Measurements from ENCODE around the gene TMPRSS3. TPM values are rescaled to one million over a fixed set of nuclear protein-coding genes. Genes with fewer than 3 reads are reported as not detected.

TMPRSS3 gene
- total and polyA plus RNA-seq, 9 of the 15 experiments (the other 6 are each of a cell fraction or from before 2014, with no cell fraction given): 0.07 TPM; not detected in 8

GRCh38 chr21:42425591-42425990 is 29.7 kb upstream of the TMPRSS3 start (continued):
- no peak for TF ChIP-seq NR2C1 (IDR thresholded peaks at IDR 0.05)
- TF ChIP-seq NR2C1 (tag; IDR thresholded peaks at IDR 0.05): no peak
- TF ChIP-seq SIN3B (IDR thresholded peaks at IDR 0.05; ENCODE audit: low read depth): no peak
- no peak for TF ChIP-seq MTA2 (IDR thresholded peaks at IDR 0.05; ENCODE audit: low read depth)

GRCh38 chr21:42424914-42425541 is 29.2 kb upstream of the TMPRSS3 start:
- DNase-seq (ENCODE audit: extremely low read depth in 1 of 4, low spot score in 3 of 4) (no peak), FAIRE-seq (no peak), ATAC-seq (0 out of 3 replicates have a peak, but pooled peaks have one; percentile 19)
- CTCF ChIA-PET (ENCODE audit: low intra/inter-chr PET ratio): no interaction called here
- no peaks in the 10 kb centered on the region for H3K36me3 ChIP-seq (ENCODE audit: control insufficient read depth, insufficient read depth, low read length)
- intact Hi-C loops (cut with micrococcal nuclease) (no loop called here), in situ Hi-C loops (cut with MboI) (no loop called here)
- H4K20me1 ChIP-seq (replicated peaks; ENCODE audit: control insufficient read depth, insufficient read depth, low read length): peaks cover 3% of the 10 kb centered on the region
- TF ChIP-seq SRF (CRISPR knock-in tag; IDR thresholded peaks at IDR 0.05) (no peak), PATZ1 (CRISPR knock-in tag; IDR thresholded peaks at IDR 0.05; ENCODE audit: borderline replicate concordance) (no peak), ATF3 (IDR thresholded peaks at IDR 0.05) (peak; percentile 46; the same call in 1 of the 2 replicates), ATF3 (CRISPR knock-in tag; conservative IDR thresholded peaks at IDR 0.05) (no peak), CEBPG (CRISPR knock-in tag; IDR thresholded peaks at IDR 0.05) (no peak), CEBPG (tag; conservative IDR thresholded peaks at IDR 0.05 in 1 of 2, IDR thresholded peaks at IDR 0.05 in 1 of 2) (peak; percentile 27 to 42; a peak in 2 of 4 replicates)
- no peak overlapping the region for H3K4me2 ChIP-seq (ENCODE audit: insufficient read depth, low read length)
- no peak overlapping the region for H3K9ac ChIP-seq (ENCODE audit: insufficient read depth in 1 of 2, low read depth in 2 of 2, low read length in 2 of 2)
- H3K27ac ChIP-seq (ENCODE audit: extremely low read depth, low read depth, low read length): no peak overlapping the region
- POLR2A ChIA-PET: interaction anchor here (1.0 kb wide), 1 partner anchor 22 kb away, joined by 4 read pairs; the partner anchor contains the start of gene UBASH3A
- no TSS peak for BruUV-seq (replicated peaks)
- no peak overlapping the region for H3K4me3 ChIP-seq
- no peaks in the 10 kb centered on the region for H3K79me2 ChIP-seq (ENCODE audit: control insufficient read depth, insufficient read depth, low read length)
- H3K27me3 ChIP-seq (ENCODE audit: control insufficient read depth in 2 of 2, insufficient read depth in 2 of 2, low read length in 2 of 2): peaks cover 3 to 19% of the 10 kb centered on the region in 2 experiments; a peak in 2 of 5 replicates
- no peak overlapping the region for H2AFZ ChIP-seq (ENCODE audit: low read depth, low read length)
- no peaks in the 10 kb centered on the region for H3K9me1 ChIP-seq (ENCODE audit: control insufficient read depth, insufficient read depth, low read length)
- H3K9me3 ChIP-seq (replicated peaks; ENCODE audit: control insufficient read depth, insufficient read depth, low read depth, low read length): no peaks in the 10 kb centered on the region
- H3K4me1 ChIP-seq (replicated peaks in 1 of 2; ENCODE audit: control insufficient read depth in 2 of 2, insufficient read depth in 2 of 2, low read length in 2 of 2): peaks cover 0 to 4% of the 10 kb centered on the region in 2 experiments; a peak in 1 of 5 replicates
- 13% methylated on average over 12 of the region's 12 CpGs for WGBS (ENCODE audit: insufficient coverage, low coverage, missing lambda C conversion rate)
